Activated T-cell treated with anti-CD3 and anti-CD28 coated beads, Interleukin-2, amount 50 U/mL, for 24 hours (primary cell): ENCODE data around the gene RGS16.

ENCODE experiments used
- DNase-seq: peaks from one replicate; pipeline ENCODE4 v3.0.0-alpha.2; 2020
- H3K27ac Mint-ChIP-seq: 2 replicates; pipeline ENCODE4 v1.8.0; 2020; ENCODE audit warnings: mild to moderate bottlenecking, mixed read lengths
- H3K27me3 Mint-ChIP-seq: 2 replicates; pipeline ENCODE4 v1.8.0; 2020; ENCODE audit warnings: mixed read lengths
- H3K36me3 Mint-ChIP-seq: 2 replicates; pipeline ENCODE4 v1.8.0; 2020; ENCODE audit warnings: low read depth, mixed read lengths
- H3K4me1 Mint-ChIP-seq: 2 replicates; pipeline ENCODE4 v1.8.0; 2020; ENCODE audit warnings: low read depth, mixed read lengths
- H3K4me3 Mint-ChIP-seq: 2 replicates; pipeline ENCODE4 v1.8.0; 2020; ENCODE audit warnings: mild to moderate bottlenecking, moderate library complexity, mixed read lengths
- H3K9me3 Mint-ChIP-seq: 2 replicates; pipeline ENCODE4 v1.8.0; 2020; ENCODE audit warnings: mixed read lengths

Gene RGS16

GRCh38 chr1:182604175-182605164, at the start of gene RGS16:
RGS16 (minus strand) TSS chr1:182604389; CDS start chr1:182604259, 130 bp downstream.
- H3K27ac Mint-ChIP-seq: no peak within 1 kb of the TSS
- peaks cover 22% of the 10 kb centered on the region for H3K27me3 Mint-ChIP-seq
- peaks cover 52% of the 10 kb centered on the region for H3K4me1 Mint-ChIP-seq
- DNase-seq: peak; percentile 97
- no peaks in the 10 kb centered on the region for H3K36me3 Mint-ChIP-seq
- no peak within 1 kb of the TSS for H3K4me3 Mint-ChIP-seq
- H3K9me3 Mint-ChIP-seq: no peaks in the 10 kb centered on the region

- Mint-ChIP-seq H3K4me3 (no peak overlapping the region), H3K27me3 (peaks cover 2% of the 10 kb centered on the region), H3K27ac (no peak overlapping the region), H3K9me3 (no peaks in the 10 kb centered on the region), H3K36me3 (no peaks in the 10 kb centered on the region), H3K4me1 (peaks cover 5% of the 10 kb centered on the region)
- DNase-seq: no peak
Observed at GRCh38 chr1:182653986-182654385, 49.8 kb upstream of the RGS16 start.

- Mint-ChIP-seq H3K4me3 (no peak overlapping the region), H3K27ac (no peak overlapping the region), H3K27me3 (no peaks in the 10 kb centered on the region), H3K4me1 (peaks cover 5% of the 10 kb centered on the region), H3K36me3 (no peaks in the 10 kb centered on the region), H3K9me3 (no peaks in the 10 kb centered on the region)
- DNase-seq: no peak
Observed at GRCh38 chr1:182652933-182653332, 48.7 kb upstream of the RGS16 start.

- no peak for DNase-seq
- Mint-ChIP-seq H3K36me3 (no peaks in the 10 kb centered on the region), H3K4me1 (peaks cover 5% of the 10 kb centered on the region), H3K9me3 (no peaks in the 10 kb centered on the region), H3K27ac (no peak overlapping the region), H3K27me3 (no peaks in the 10 kb centered on the region), H3K4me3 (no peak overlapping the region)
Observed at GRCh38 chr1:182651339-182651724, 47.1 kb upstream of the RGS16 start.

- Mint-ChIP-seq H3K36me3 (no peaks in the 10 kb centered on the region), H3K27ac (no peak overlapping the region), H3K4me3 (no peak overlapping the region), H3K4me1 (peaks cover 5% of the 10 kb centered on the region), H3K27me3 (no peaks in the 10 kb centered on the region), H3K9me3 (no peaks in the 10 kb centered on the region)
- DNase-seq: no peak
Observed at GRCh38 chr1:182650678-182651338, 46.6 kb upstream of the RGS16 start.

- Mint-ChIP-seq H3K27me3 (no peaks in the 10 kb centered on the region), H3K27ac (no peak overlapping the region), H3K4me1 (peaks cover 5% of the 10 kb centered on the region), H3K9me3 (no peaks in the 10 kb centered on the region), H3K36me3 (no peaks in the 10 kb centered on the region), H3K4me3 (no peak overlapping the region)
- no peak for DNase-seq
Observed at GRCh38 chr1:182649041-182649440, 44.9 kb upstream of the RGS16 start.

GRCh38 chr1:182646739-182647138, 42.5 kb upstream of the RGS16 start:
- H3K9me3 Mint-ChIP-seq: no peaks in the 10 kb centered on the region
- H3K27me3 Mint-ChIP-seq: no peaks in the 10 kb centered on the region

GRCh38 chr1:182644886-182645285, 40.7 kb upstream of the RGS16 start:
- Mint-ChIP-seq H3K27ac (no peak overlapping the region), H3K27me3 (no peaks in the 10 kb centered on the region), H3K4me1 (no peaks in the 10 kb centered on the region), H3K9me3 (no peaks in the 10 kb centered on the region), H3K4me3 (no peak overlapping the region), H3K36me3 (no peaks in the 10 kb centered on the region)
- no peak for DNase-seq

More at GRCh38 chr1:182646739-182647138, 42.5 kb upstream of the RGS16 start:
- Mint-ChIP-seq H3K4me3 (no peak overlapping the region), H3K27ac (no peak overlapping the region), H3K36me3 (no peaks in the 10 kb centered on the region), H3K4me1 (peaks cover 5% of the 10 kb centered on the region)
- no peak for DNase-seq

- Mint-ChIP-seq H3K4me1 (no peaks in the 10 kb centered on the region), H3K27ac (no peak overlapping the region), H3K27me3 (no peaks in the 10 kb centered on the region), H3K36me3 (no peaks in the 10 kb centered on the region), H3K9me3 (no peaks in the 10 kb centered on the region), H3K4me3 (no peak overlapping the region)
- DNase-seq: no peak
Observed at GRCh38 chr1:182643699-182644098, 39.5 kb upstream of the RGS16 start.

- no peak for DNase-seq
- H3K9me3 Mint-ChIP-seq: no peaks in the 10 kb centered on the region
- no peak overlapping the region for H3K4me3 Mint-ChIP-seq
- no peaks in the 10 kb centered on the region for H3K4me1 Mint-ChIP-seq
- H3K36me3 Mint-ChIP-seq: no peaks in the 10 kb centered on the region
- no peak overlapping the region for H3K27ac Mint-ChIP-seq
- peaks cover 4% of the 10 kb centered on the region for H3K27me3 Mint-ChIP-seq
Observed at GRCh38 chr1:182642461-182642860, 38.3 kb upstream of the RGS16 start.

GRCh38 chr1:182641561-182641960, 37.4 kb upstream of the RGS16 start:
- no peak overlapping the region for H3K27ac Mint-ChIP-seq

GRCh38 chr1:182639330-182639729, 35.1 kb upstream of the RGS16 start:
- H3K36me3 Mint-ChIP-seq: no peaks in the 10 kb centered on the region
- H3K27ac Mint-ChIP-seq: no peak overlapping the region
- DNase-seq: no peak
- no peak overlapping the region for H3K4me3 Mint-ChIP-seq
- no peaks in the 10 kb centered on the region for H3K4me1 Mint-ChIP-seq
- H3K27me3 Mint-ChIP-seq: peaks cover 12% of the 10 kb centered on the region
- no peaks in the 10 kb centered on the region for H3K9me3 Mint-ChIP-seq

More at GRCh38 chr1:182641561-182641960, 37.4 kb upstream of the RGS16 start:
- H3K27me3 Mint-ChIP-seq: peaks cover 7% of the 10 kb centered on the region
- no peaks in the 10 kb centered on the region for H3K9me3 Mint-ChIP-seq
- H3K36me3 Mint-ChIP-seq: no peaks in the 10 kb centered on the region
- no peak overlapping the region for H3K4me3 Mint-ChIP-seq
- H3K4me1 Mint-ChIP-seq: no peaks in the 10 kb centered on the region
- DNase-seq: no peak

- Mint-ChIP-seq H3K9me3 (no peaks in the 10 kb centered on the region), H3K4me1 (peaks cover 4% of the 10 kb centered on the region), H3K27me3 (peaks cover 15% of the 10 kb centered on the region), H3K4me3 (no peak overlapping the region), H3K36me3 (no peaks in the 10 kb centered on the region), H3K27ac (no peak overlapping the region)
- no peak for DNase-seq
Observed at GRCh38 chr1:182637769-182638168, 33.6 kb upstream of the RGS16 start.

GRCh38 chr1:182635871-182636270, 31.7 kb upstream of the RGS16 start:
- no peak overlapping the region for H3K27ac Mint-ChIP-seq

More at GRCh38 chr1:182635871-182636270, 31.7 kb upstream of the RGS16 start:
- Mint-ChIP-seq H3K36me3 (no peaks in the 10 kb centered on the region), H3K4me3 (no peak overlapping the region), H3K27me3 (peaks cover 22% of the 10 kb centered on the region), H3K4me1 (peaks cover 15% of the 10 kb centered on the region), H3K9me3 (no peaks in the 10 kb centered on the region)
- DNase-seq: no peak
